ENCODE data around the gene ANO8.

The ANO8 gene

GRCh38 chr19:17305216-17305516 lies 29.5 kb downstream of the ANO8 start:
- no peak for DNase-seq (ENCODE audit: low spot score)

GRCh38 chr19:17304386-17305215 lies 30.1 kb downstream of the ANO8 start:
- no peak for DNase-seq (ENCODE audit: low spot score)
- no peak for TF ChIP-seq CTCF (IDR thresholded peaks at IDR 0.05; ENCODE audit: extremely low read depth, missing control alignments)

More at GRCh38 chr19:17305216-17305516, 29.5 kb downstream of the ANO8 start:
- no peak for TF ChIP-seq CTCF (IDR thresholded peaks at IDR 0.05; ENCODE audit: extremely low read depth, missing control alignments)

DNA sequence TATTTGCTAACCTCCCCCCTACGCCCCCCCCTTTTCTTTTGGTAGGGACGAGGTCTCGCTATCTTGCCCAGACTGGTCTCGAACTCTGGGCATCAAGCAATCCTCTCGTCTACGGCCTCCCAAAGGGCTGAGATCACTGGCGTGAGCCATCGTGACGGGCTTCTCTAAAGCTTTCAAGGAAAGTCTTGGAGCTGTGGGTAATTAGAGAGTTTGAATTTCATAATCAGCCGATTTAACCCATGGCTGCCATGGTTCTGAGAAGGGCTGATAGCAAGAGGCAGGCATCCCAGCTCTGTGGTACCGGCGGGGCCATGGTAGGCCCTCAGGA lies 30.8 kb downstream of the ANO8 start:
- DNase-seq (ENCODE audit: low spot score), result no peak
- TF ChIP-seq CTCF (IDR thresholded peaks at IDR 0.05; ENCODE audit: extremely low read depth, missing control alignments), result no peak

- peak; percentile 97 for DNase-seq (ENCODE audit: low spot score)
- TF ChIP-seq CTCF (IDR thresholded peaks at IDR 0.05; ENCODE audit: extremely low read depth, missing control alignments), result no peak
These were observed 31.3 kb downstream of the ANO8 start, which contains the start of gene ABHD8 for GRCh38 chr19:17303167-17303939. Gene ABHD8, minus strand, starts transcription at chr19:17303425. Its CDS starts 1,809 bp downstream, at chr19:17301616.

GRCh38 chr19:17302391-17303166 lies 32.1 kb downstream of the ANO8 start:
- TF ChIP-seq CTCF (IDR thresholded peaks at IDR 0.05; ENCODE audit: extremely low read depth, missing control alignments), result no peak
- DNase-seq (ENCODE audit: low spot score), result peak; percentile 53

DNA sequence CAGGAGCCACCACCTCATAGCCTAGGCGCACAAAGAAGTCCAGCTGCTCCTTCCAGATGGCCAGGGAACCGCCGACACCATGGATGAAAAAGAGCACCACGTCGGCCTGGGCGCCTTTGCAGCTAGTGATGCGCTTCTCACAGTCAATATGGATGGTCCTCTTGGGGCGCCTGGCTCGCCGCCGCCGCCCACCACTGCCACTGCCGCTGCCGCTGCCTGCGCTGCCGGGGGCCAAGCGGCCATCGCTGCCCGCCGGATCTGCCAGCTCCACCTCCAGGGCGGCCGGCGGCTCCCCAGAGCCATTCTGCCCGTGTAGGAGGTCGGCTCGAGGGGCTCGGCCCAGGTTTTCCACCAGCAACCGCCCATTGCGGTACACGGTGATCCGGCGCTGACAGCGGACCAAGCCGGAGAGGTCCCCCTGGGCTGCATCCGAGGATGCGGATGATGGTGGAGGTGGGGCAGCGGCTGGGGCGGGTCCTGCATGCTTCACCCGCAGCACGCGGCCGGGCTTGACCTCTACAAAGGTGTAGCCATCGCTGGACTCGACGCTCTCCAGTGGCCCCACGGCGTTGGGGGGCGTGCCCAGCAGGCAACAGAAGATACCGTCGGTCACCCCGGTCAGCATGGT lies 33.5 kb downstream of the ANO8 start:
- DNase-seq (ENCODE audit: low spot score), result no peak
- TF ChIP-seq CTCF (IDR thresholded peaks at IDR 0.05; ENCODE audit: extremely low read depth, missing control alignments), result no peak

Data from GM20000 (cell line).